CD1c-positive myeloid dendritic cell (primary cell): ENCODE results near the gene KCNJ8.

Source experiments
- DNase-seq: peaks from one replicate; pipeline ENCODE4 v3.0.0-alpha.2; 2016; ENCODE audit errors: extremely low spot score

The KCNJ8 gene

GRCh38 chr12:21715386-21715785 lies 59.1 kb downstream of the KCNJ8 start:
- peak; percentile 12 for DNase-seq
